Hematopoietic multipotent progenitor cell treated with erythropoietin and hydrocortisone succinate and interleukin-3 and kit ligand, for 15 days (in vitro differentiated cells): ENCODE results near the gene HNRNPUL1.
"Not testable (repeated sequence)": the region's sequence is repeated elsewhere in the genome, so short reads cannot be mapped to it uniquely, and the experiment has no call there.

Experiments
- DNase-seq: peaks from one replicate; pipeline ENCODE4 v3.0.0-alpha.2; 2015; ENCODE audit warnings: low spot score

The HNRNPUL1 gene

GRCh38 chr19:41263850-41264580, at the start of gene HNRNPUL1:
Gene HNRNPUL1 (plus strand): TSS chr19:41264372. CDS start chr19:41264504, 132 bp downstream.
- DNase-seq = peak; percentile 100

GRCh38 chr19:41217741-41218140, 46.4 kb upstream of the HNRNPUL1 start:
- no peak for DNase-seq

GRCh38 chr19:41218249-41218614, 45.9 kb upstream of the HNRNPUL1 start:
- no peak for DNase-seq

GRCh38 chr19:41218615-41219507, 45.3 kb upstream of the HNRNPUL1 start, which contains the start of gene AXL:
Gene AXL (plus strand): TSS chr19:41219223. CDS start chr19:41219393, 170 bp downstream.
- no peak for DNase-seq

GRCh38 chr19:41219924-41220567, 44.1 kb upstream of the HNRNPUL1 start:
- DNase-seq = no peak

GRCh38 chr19:41220811-41221210, 43.4 kb upstream of the HNRNPUL1 start:
- no peak for DNase-seq

GRCh38 chr19:41221514-41222205, 42.5 kb upstream of the HNRNPUL1 start:
- DNase-seq = no peak

- no peak for DNase-seq
These were observed 41.9 kb upstream of the HNRNPUL1 start for GRCh38 chr19:41222240-41222639.

GRCh38 chr19:41223431-41224234, 40.5 kb upstream of the HNRNPUL1 start:
- DNase-seq = no peak

- no peak for DNase-seq
These were observed 39.5 kb upstream of the HNRNPUL1 start for GRCh38 chr19:41224632-41225031.

- DNase-seq = no peak
These were observed 38.7 kb upstream of the HNRNPUL1 start for GRCh38 chr19:41225238-41226052.

GRCh38 chr19:41226053-41226873, 37.9 kb upstream of the HNRNPUL1 start:
- DNase-seq = no peak

GRCh38 chr19:41226874-41227390, 37.2 kb upstream of the HNRNPUL1 start:
- DNase-seq = no peak

- DNase-seq = no peak
These were observed 35.7 kb upstream of the HNRNPUL1 start for GRCh38 chr19:41228486-41228885.

- not testable (repeated sequence) for DNase-seq
These were observed 34.8 kb upstream of the HNRNPUL1 start for GRCh38 chr19:41229338-41229737.

GRCh38 chr19:41230067-41230857, 33.9 kb upstream of the HNRNPUL1 start:
- DNase-seq = no peak

GRCh38 chr19:41232686-41233085, 31.5 kb upstream of the HNRNPUL1 start:
- no peak for DNase-seq

GRCh38 chr19:41233748-41234240, 30.4 kb upstream of the HNRNPUL1 start:
- DNase-seq = no peak
